Measurements from ENCODE around the gene TMEM229A.

Gene TMEM229A

GRCh38 chr7:124041439-124041838 is 8.6 kb upstream of the TMEM229A start:
- no peak for TF ChIP-seq CTCF (IDR thresholded peaks at IDR 0.05)

DNA sequence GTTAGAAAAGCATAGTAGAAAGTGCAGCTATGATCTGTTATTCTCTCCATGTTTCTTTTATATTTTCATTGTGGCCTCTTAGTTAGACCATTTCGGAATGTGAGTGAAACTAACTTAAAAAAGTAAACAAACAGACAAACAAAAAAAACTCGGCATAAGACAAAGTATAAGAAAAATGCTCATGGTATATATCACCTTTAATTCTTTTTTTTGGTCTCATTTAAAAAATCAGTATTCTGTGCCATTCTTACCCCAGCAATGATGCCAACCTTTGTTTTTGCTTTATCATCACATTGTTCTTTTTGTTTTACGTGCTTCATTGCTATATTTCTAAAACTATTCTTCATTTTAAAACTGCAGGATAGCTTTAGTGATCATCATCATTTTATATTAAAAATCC is 2.8 kb upstream of the TMEM229A start:
- TF ChIP-seq CTCF (IDR thresholded peaks at IDR 0.05) = no peak

DNA sequence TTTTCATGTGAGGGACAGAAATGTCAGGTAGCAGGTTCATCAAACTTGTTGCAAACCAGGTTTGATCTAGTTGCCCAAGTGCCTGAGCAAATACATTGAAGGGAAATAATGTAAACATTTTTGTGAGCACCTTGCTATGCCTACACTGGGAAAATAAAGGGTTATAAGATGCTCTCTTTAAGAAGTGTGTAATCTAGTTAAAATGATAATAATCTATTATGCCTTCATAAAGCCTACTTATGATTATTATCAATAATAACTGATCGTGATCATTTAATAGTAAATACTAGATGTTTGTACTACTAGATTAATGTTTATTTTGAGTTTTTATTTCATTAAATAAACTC is 1.9 kb upstream of the TMEM229A start:
- TF ChIP-seq CTCF (IDR thresholded peaks at IDR 0.05) = no peak

DNA sequence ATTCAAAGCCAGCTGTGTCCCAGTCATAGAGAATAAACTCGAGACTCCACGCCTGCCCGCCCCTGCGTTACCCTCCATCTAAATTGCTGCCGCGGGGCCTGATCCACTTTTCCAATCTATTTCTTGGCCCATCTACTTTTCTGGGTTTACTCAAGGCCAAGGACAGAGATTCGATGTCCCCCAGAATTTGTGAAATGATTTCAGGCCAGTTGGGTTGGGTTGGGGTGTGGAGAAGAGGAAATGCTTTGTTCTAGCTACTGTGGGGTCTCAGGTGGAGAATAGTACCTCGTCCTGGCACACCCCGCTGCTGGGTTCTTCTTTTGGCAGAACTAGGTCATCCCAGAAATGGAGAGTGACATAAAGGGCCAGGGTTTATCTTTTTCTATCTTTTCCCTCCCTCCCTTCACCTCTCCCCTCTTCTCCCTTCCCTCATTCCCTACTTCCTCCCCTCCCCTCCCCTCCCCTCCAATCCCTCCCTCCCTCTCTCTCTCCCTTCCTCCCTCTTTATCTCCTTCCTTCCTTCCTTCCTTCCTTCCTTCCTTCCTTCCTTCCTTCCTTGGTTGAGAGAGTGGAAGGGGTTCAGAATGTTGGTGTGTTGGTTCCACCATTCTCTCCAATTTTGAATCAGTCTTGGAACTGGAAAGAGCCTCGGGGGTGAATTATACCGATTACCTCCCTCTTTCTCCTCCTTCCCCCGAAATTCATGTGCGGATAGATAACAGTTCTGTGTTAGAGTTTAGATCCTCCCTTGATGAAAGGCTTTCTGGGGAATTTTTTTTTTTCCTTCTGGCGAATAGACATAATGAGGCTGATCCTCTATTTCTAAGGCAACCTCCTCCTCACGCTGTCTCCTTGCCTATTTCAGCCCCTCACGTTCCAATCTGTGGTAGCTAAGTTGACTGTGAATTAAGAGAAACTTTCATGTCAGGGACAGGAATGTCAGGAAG is 1.2 kb upstream of the TMEM229A start:
- TF ChIP-seq CTCF (IDR thresholded peaks at IDR 0.05) = no peak

- TF ChIP-seq CTCF (IDR thresholded peaks at IDR 0.05) = no peak
Measured at GRCh38 chr7:124033095-124033806, 384 bp upstream of the TMEM229A start.

- no peak for TF ChIP-seq CTCF (IDR thresholded peaks at IDR 0.05)
Measured at GRCh38 chr7:124031919-124032318, 948 bp downstream of the TMEM229A start.

DNA sequence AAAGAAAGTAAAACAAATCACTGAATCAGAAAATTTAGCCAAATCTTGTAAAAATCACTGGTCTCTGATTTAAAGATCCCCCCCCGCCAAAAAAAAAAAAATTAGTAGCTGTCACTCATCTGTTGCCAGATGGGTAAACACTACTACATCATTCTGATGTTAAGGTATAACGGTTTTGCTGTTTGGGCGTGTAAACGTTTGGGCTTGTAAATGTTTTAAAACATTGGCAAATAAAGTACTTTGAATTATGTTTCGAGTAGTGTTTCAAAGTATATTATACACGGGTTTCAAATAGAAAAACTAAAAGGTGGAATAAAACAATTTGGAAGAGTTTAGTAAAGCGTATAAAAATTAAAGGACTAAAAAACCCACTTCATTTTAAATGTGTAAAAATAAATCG is 1.5 kb downstream of the TMEM229A start:
- TF ChIP-seq CTCF (IDR thresholded peaks at IDR 0.05) = no peak

Data from LNCAP (cell line).